Endothelial cell of umbilical vein (primary cell): Measurements from ENCODE around the gene HERC6. TPM values are rescaled to one million over a fixed set of nuclear protein-coding genes. Genes with fewer than 3 reads are reported as not detected.

ENCODE experiments used
- BruUV-seq: library from RNA; stranded (reverse); fragments of 400-500 nt; replicated peaks from 2 replicates; lab custom pipeline; 2021; lab: Mats Ljungman, UMichigan
- CTCF ChIA-PET: fragments of 300-600, 350-600 bp; sonication (Branson Sonifier 250); formaldehyde crosslinking; loops from one replicate; lab custom pipeline; 2021; ENCODE audit warnings: antibody characterized with exemption, inconsistent platforms; lab: Charles Lee
- POLR2A ChIA-PET: fragments of 300-600, 350-600 bp; sonication (Branson Sonifier 250); formaldehyde crosslinking; loops from one replicate; lab custom pipeline; 2021; ENCODE audit warnings: antibody characterized with exemption, inconsistent platforms; lab: Charles Lee
- DNase-seq: peaks from one replicate; pipeline ENCODE4 v3.0.0-alpha.2; 2011; ENCODE audit warnings: low read depth, low spot score
- FAIRE-seq: peaks from 2 replicates; lab custom pipeline; 2011; peaks lifted over from hg19 to GRCh38; lab: Jason Lieb, UNC
- H2AFZ ChIP-seq: 2 replicates; pipeline ENCODE4 v1.6.0; 2012; ENCODE audit warnings: low read depth, low read length, control low read depth, inconsistent platforms
- H3K27ac ChIP-seq: 2 replicates; pipeline ENCODE4 v1.5.1; 2011; ENCODE audit warnings: low read depth, mild to moderate bottlenecking, control low read depth, low read length, moderate library complexity; ENCODE audit not compliant: insufficient read depth
- H3K27me3 ChIP-seq, 2 experiments: 2 replicates each; pipeline versions ENCODE4 v1.6.0 to v1.6.1; 2011; ENCODE audit warnings: low read length in 2 of 2, mixed read lengths in 1 of 2; ENCODE audit not compliant: control insufficient read depth in 2 of 2, insufficient read depth in 2 of 2
- H3K36me3 ChIP-seq, 2 experiments: 2 replicates in 1 of 2; 3 replicates in 1 of 2; pipeline ENCODE4 v1.5.1; 2011; ENCODE audit warnings: low read length in 2 of 2, mild to moderate bottlenecking in 1 of 2, moderate library complexity in 1 of 2; ENCODE audit not compliant: control insufficient read depth in 2 of 2, insufficient read depth in 2 of 2; ENCODE audit errors: extremely low read depth in 1 of 2
- H3K4me1 ChIP-seq: 3 replicates; pipeline ENCODE4 v1.5.1; 2011; ENCODE audit warnings: mild to moderate bottlenecking, low read length; ENCODE audit not compliant: control insufficient read depth, insufficient read depth; ENCODE audit errors: extremely low read depth
- H3K4me2 ChIP-seq: 2 replicates; pipeline ENCODE4 v1.6.1; 2011; ENCODE audit warnings: low read length, control low read depth, mixed read lengths; ENCODE audit not compliant: insufficient read depth
- H3K4me3 ChIP-seq, 3 experiments: fragments of 200-600 bp in 1 of 3; sonication (generic), shearing (Covaris generic) in 1 of 3; replicated peaks in 1 of 3; 2 replicates each; pipeline ENCODE4 v1.5.1; 2011 to 2016; ENCODE audit warnings: control low read depth in 3 of 3, low read length in 3 of 3, mild to moderate bottlenecking in 2 of 3, inconsistent platforms in 1 of 3, low read depth in 1 of 3, moderate library complexity in 1 of 3; ENCODE audit not compliant: insufficient read depth in 1 of 3
- H3K79me2 ChIP-seq: 2 replicates; pipeline ENCODE4 v1.6.0; 2012; ENCODE audit warnings: low read length, inconsistent platforms; ENCODE audit not compliant: control insufficient read depth, insufficient read depth
- H3K9ac ChIP-seq: replicated peaks from 2 replicates; pipeline ENCODE3; 2011; ENCODE audit warnings: low read length, control low read depth; ENCODE audit not compliant: insufficient read depth; ENCODE audit errors: extremely low read depth
- H3K9me1 ChIP-seq: replicated peaks from 3 replicates; pipeline ENCODE4 v1.6.0; 2011; ENCODE audit warnings: mild to moderate bottlenecking, low read length; ENCODE audit not compliant: control insufficient read depth, insufficient read depth; ENCODE audit errors: extremely low read depth
- H3K9me3 ChIP-seq: replicated peaks from 2 replicates; pipeline ENCODE4 v1.5.1; 2012; ENCODE audit warnings: low read length, inconsistent platforms; ENCODE audit not compliant: control insufficient read depth, insufficient read depth
- H4K20me1 ChIP-seq: replicated peaks from 2 replicates; pipeline ENCODE3; 2011; ENCODE audit warnings: mild to moderate bottlenecking, low read length; ENCODE audit not compliant: control insufficient read depth, insufficient read depth; ENCODE audit errors: extremely low read depth
- EZH2 ChIP-seq: IDR thresholded peaks from 2 replicates; pipeline ENCODE4 v1.6.1; 2012; ENCODE audit warnings: borderline replicate concordance, low read depth, mild to moderate bottlenecking, moderate library complexity, low read length, inconsistent platforms; ENCODE audit not compliant: severe bottlenecking
- FOS ChIP-seq: IDR thresholded peaks from 2 replicates; pipeline ENCODE4 v1.6.1; 2011; ENCODE audit warnings: mild to moderate bottlenecking, low read length, moderate library complexity, borderline replicate concordance; ENCODE audit not compliant: insufficient read depth
- GATA2 ChIP-seq: IDR thresholded peaks from 2 replicates; pipeline ENCODE4 v1.7.0; 2011; ENCODE audit warnings: low read depth, mild to moderate bottlenecking, moderate library complexity, mixed read lengths, low read length; ENCODE audit not compliant: insufficient read length, insufficient read depth
- JUN ChIP-seq: IDR thresholded peaks from 2 replicates; pipeline ENCODE4 v1.6.1; 2011; ENCODE audit warnings: borderline replicate concordance, low read depth; ENCODE audit not compliant: insufficient read length, insufficient read depth
- MYC ChIP-seq: IDR thresholded peaks from one replicate; pipeline ENCODE4 v1.6.1; 2011; ENCODE audit warnings: mild to moderate bottlenecking, low read depth, low read length
- POLR2A ChIP-seq: IDR thresholded peaks from 2 replicates; pipeline ENCODE4 v1.6.1; 2012; ENCODE audit warnings: low read depth, mild to moderate bottlenecking, control low read depth, low read length
- POLR2AphosphoS5 ChIP-seq: IDR thresholded peaks from 2 replicates; pipeline ENCODE4 v1.6.1; 2012; ENCODE audit warnings: low read depth, mild to moderate bottlenecking, control low read depth, low read length, moderate library complexity; ENCODE audit not compliant: insufficient read depth
- dilution Hi-C: fragments of 300-500 bp; cut with MboI; formaldehyde crosslinking; loops from one replicate; pipeline ENCODE4 v1.15.0; 2019; ENCODE audit warnings: low sequenced_read_pairs; ENCODE audit not compliant: extremely low pct_ligation_motif_present
- intact Hi-C: fragments of 100-400 bp; cut with micrococcal nuclease; formaldehyde crosslinking; loops from one replicate; pipeline ENCODE4 v1.10.0; 2022
- polyA plus RNA-seq, 4 experiments: library from polyadenylated mRNA; depleted of rRNA in 3 of 4; stranded (reverse) in 3 of 4; unstranded in 1 of 4; fragments of >200 nt; gene quantifications; 2 replicates each; pipeline versions ENCODE4 v1.2.1 to v1.2.3, GENCODE V29; 2011 to 2012; ENCODE audit warnings: missing spikeins in 1 of 4
- total RNA-seq: library from RNA; stranded (reverse); gene quantifications from 2 replicates; pipeline ENCODE4 v1.2.3, GENCODE V29; 2021
- TF ChIP-seq, protein P1 (sequence below), 2 donors: IDR thresholded peaks; 1 replicate in 1 of 2; 2 replicates in 1 of 2; pipeline ENCODE4 v1.5.1; 2011; ENCODE audit warnings: low read length in 2 of 2, mild to moderate bottlenecking in 2 of 2, moderate library complexity in 2 of 2, control low read depth in 1 of 2, inconsistent platforms in 1 of 2, low read depth in 1 of 2; ENCODE audit not compliant: insufficient read depth in 1 of 2; ENCODE audit errors: extremely low read depth in 1 of 2
- TF ChIP-seq, protein P2 (sequence below): IDR thresholded peaks from 2 replicates; pipeline ENCODE4 v1.6.1; 2011; ENCODE audit not compliant: insufficient read depth, insufficient read length

HERC6 gene
- total and polyA plus RNA-seq, 2 donors (not counting 3 experiments of a cell fraction or from before 2014, with no cell fraction given), result 2.1 to 5.0 TPM

DNA sequence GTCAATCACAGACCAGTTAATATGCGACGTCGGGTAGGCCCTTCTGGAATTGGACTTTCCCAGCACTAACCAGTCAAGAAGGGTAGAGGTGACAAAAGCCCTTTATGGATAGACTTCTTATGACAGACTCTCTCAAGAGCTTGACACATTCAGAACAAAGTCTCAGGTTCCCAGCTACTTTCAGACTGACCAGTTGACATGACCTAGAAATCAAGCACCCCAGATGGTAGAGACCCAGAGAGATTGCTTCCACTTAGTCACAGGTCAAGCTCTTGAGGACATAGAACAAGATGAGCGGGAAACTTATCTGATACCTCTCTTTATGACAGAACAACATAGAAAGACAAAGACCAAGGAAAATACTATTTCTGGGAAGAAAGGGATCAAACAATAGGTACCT is 21.4 kb upstream of the HERC6 start:
- no peak for FAIRE-seq
- Histone ChIP-seq H2AFZ (no peak overlapping the region), H3K9me1 (no peaks in the 10 kb centered on the region), H3K4me1 (no peaks in the 10 kb centered on the region), H3K79me2 (no peaks in the 10 kb centered on the region), H3K36me3 (no peaks in the 10 kb centered on the region), H3K4me2 (no peak overlapping the region), H3K9me3 (no peaks in the 10 kb centered on the region), H3K9ac (no peak overlapping the region), H3K27ac (no peak overlapping the region), H3K4me3 (no peak overlapping the region), H3K27me3 (no peaks in the 10 kb centered on the region), H4K20me1 (no peaks in the 10 kb centered on the region)
- BruUV-seq, result no TSS peak
- no peak for TF ChIP-seq JUN
- no peak for TF ChIP-seq FOS
- no peak for TF ChIP-seq POLR2A
- TF ChIP-seq, protein P1, sequence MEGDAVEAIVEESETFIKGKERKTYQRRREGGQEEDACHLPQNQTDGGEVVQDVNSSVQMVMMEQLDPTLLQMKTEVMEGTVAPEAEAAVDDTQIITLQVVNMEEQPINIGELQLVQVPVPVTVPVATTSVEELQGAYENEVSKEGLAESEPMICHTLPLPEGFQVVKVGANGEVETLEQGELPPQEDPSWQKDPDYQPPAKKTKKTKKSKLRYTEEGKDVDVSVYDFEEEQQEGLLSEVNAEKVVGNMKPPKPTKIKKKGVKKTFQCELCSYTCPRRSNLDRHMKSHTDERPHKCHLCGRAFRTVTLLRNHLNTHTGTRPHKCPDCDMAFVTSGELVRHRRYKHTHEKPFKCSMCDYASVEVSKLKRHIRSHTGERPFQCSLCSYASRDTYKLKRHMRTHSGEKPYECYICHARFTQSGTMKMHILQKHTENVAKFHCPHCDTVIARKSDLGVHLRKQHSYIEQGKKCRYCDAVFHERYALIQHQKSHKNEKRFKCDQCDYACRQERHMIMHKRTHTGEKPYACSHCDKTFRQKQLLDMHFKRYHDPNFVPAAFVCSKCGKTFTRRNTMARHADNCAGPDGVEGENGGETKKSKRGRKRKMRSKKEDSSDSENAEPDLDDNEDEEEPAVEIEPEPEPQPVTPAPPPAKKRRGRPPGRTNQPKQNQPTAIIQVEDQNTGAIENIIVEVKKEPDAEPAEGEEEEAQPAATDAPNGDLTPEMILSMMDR (IDR thresholded peaks at IDR 0.05; ENCODE audit: extremely low read depth in 1 of 2, insufficient read depth in 1 of 2, low read depth in 1 of 2, low read length in 2 of 2), result no peak
- TF ChIP-seq, protein P2, sequence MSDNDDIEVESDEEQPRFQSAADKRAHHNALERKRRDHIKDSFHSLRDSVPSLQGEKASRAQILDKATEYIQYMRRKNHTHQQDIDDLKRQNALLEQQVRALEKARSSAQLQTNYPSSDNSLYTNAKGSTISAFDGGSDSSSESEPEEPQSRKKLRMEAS, result no peak
- TF ChIP-seq EZH2, result no peak
- TF ChIP-seq POLR2AphosphoS5, result no peak
- no peak for TF ChIP-seq GATA2
- TF ChIP-seq MYC, result no peak
- DNase-seq, result no peak
- ChIA-PET CTCF (interaction anchor here (2.2 kb wide), 1 partner anchor 138 kb away, joined by 5 read pairs; no protein-coding TSS in a partner anchor), POLR2A (no interaction called here)
- intact Hi-C loops, result no loop called here
- dilution Hi-C loops, result no loop called here
